ENCODE results near the gene PBX3. TPM values are rescaled to one million over a fixed set of nuclear protein-coding genes. Genes with fewer than 3 reads are reported as not detected.

The PBX3 gene
- total RNA-seq, 4 donors from 2014 or later, result 18.0 to 33.5 (median 24.2) TPM

- no peaks in the 10 kb centered on the region for H3K9me3 ChIP-seq
- H3K27me3 ChIP-seq, result no peaks in the 10 kb centered on the region
- no peak overlapping the region for H3K4me3 ChIP-seq
- no peaks in the 10 kb centered on the region for H3K36me3 ChIP-seq
- no peak overlapping the region for H3K27ac ChIP-seq
- TF ChIP-seq POLR2A (IDR thresholded peaks at IDR 0.05), result no peak
- TF ChIP-seq CTCF (IDR thresholded peaks at IDR 0.05), result no peak
- no peak for TF ChIP-seq EP300 (IDR thresholded peaks at IDR 0.05)
- 82 to 84% methylated on average over 11 to 17 of the region's 17 CpGs for WGBS, 2 donors
- DNase-seq (ENCODE audit: low spot score in 2 of 2), result no peak
- no peaks in the 10 kb centered on the region for H3K4me1 ChIP-seq
Measured at GRCh38 chr9:125997196-125997823, 250.1 kb downstream of the PBX3 start.

GRCh38 chr9:125998837-125999503 is 251.8 kb downstream of the PBX3 start:
- H3K9me3 ChIP-seq, result no peaks in the 10 kb centered on the region
- TF ChIP-seq EP300 (IDR thresholded peaks at IDR 0.05) (no peak), POLR2A (IDR thresholded peaks at IDR 0.05) (no peak), CTCF (IDR thresholded peaks at IDR 0.05) (no peak)
- H3K27me3 ChIP-seq, result no peaks in the 10 kb centered on the region
- no peaks in the 10 kb centered on the region for H3K4me1 ChIP-seq
- WGBS, 2 donors, result 72 to 77% methylated on average over 17 of the region's 17 CpGs
- no peak overlapping the region for H3K27ac ChIP-seq
- H3K36me3 ChIP-seq, result no peaks in the 10 kb centered on the region
- H3K4me3 ChIP-seq, result no peak overlapping the region
- DNase-seq (ENCODE audit: low spot score in 2 of 2), result no peak

- DNase-seq (ENCODE audit: low spot score in 2 of 2), result no peak
- H3K36me3 ChIP-seq, result no peaks in the 10 kb centered on the region
- no peak overlapping the region for H3K4me3 ChIP-seq
- no peak overlapping the region for H3K27ac ChIP-seq
- H3K27me3 ChIP-seq, result no peaks in the 10 kb centered on the region
- 70 to 78% methylated on average over 1 to 2 of the region's 2 CpGs for WGBS, 2 donors
- no peak for TF ChIP-seq EP300 (IDR thresholded peaks at IDR 0.05)
- TF ChIP-seq CTCF (IDR thresholded peaks at IDR 0.05), result no peak
- no peak for TF ChIP-seq POLR2A (IDR thresholded peaks at IDR 0.05)
- no peaks in the 10 kb centered on the region for H3K4me1 ChIP-seq
- no peaks in the 10 kb centered on the region for H3K9me3 ChIP-seq
Measured at GRCh38 chr9:125999504-125999881, 252.3 kb downstream of the PBX3 start.

GRCh38 chr9:126000256-126000655 is 253.1 kb downstream of the PBX3 start:
- Histone ChIP-seq H3K27me3 (no peaks in the 10 kb centered on the region), H3K36me3 (no peaks in the 10 kb centered on the region), H3K9me3 (no peaks in the 10 kb centered on the region), H3K27ac (no peak overlapping the region), H3K4me3 (no peak overlapping the region), H3K4me1 (no peaks in the 10 kb centered on the region)
- 91 to 94% methylated on average over 6 of the region's 6 CpGs for WGBS, 2 donors
- TF ChIP-seq EP300 (IDR thresholded peaks at IDR 0.05) (no peak), CTCF (IDR thresholded peaks at IDR 0.05) (no peak), POLR2A (IDR thresholded peaks at IDR 0.05) (no peak)
- no peak for DNase-seq (ENCODE audit: low spot score in 2 of 2)

- TF ChIP-seq POLR2A (IDR thresholded peaks at IDR 0.05) (no peak), CTCF (IDR thresholded peaks at IDR 0.05) (no peak), EP300 (IDR thresholded peaks at IDR 0.05) (no peak)
- Histone ChIP-seq H3K9me3 (peaks cover 0 to under 1% (median 0%) of the 10 kb centered on the region in 4 donors), H3K27me3 (no peaks in the 10 kb centered on the region), H3K27ac (no peak overlapping the region), H3K4me1 (no peaks in the 10 kb centered on the region), H3K36me3 (no peaks in the 10 kb centered on the region), H3K4me3 (no peak overlapping the region)
- WGBS, 2 donors, result 72 to 77% methylated on average over 18 to 23 of the region's 23 CpGs
- DNase-seq (ENCODE audit: low spot score in 2 of 2), result no peak
Measured at GRCh38 chr9:126000731-126001580, 253.8 kb downstream of the PBX3 start.
